K562 (cell line): ENCODE measurements around the gene SCGB2B2.

Experiments
- ATF3 ChIP-seq, 2 experiments: fragments of 450-650 bp in 1 of 2; sonication (generic) in 1 of 2; formaldehyde crosslinking in 1 of 2; IDR thresholded peaks in 1 of 2; conservative IDR thresholded peaks in 1 of 2; 2 replicates each; pipeline versions ENCODE4 v1.6.1 to v1.8.1; 2016 to 2023; ENCODE audit warnings: mild to moderate bottlenecking in 2 of 2, moderate library complexity in 2 of 2, inconsistent platforms in 1 of 2, missing genetic modification reagents in 1 of 2
- CHD2 ChIP-seq: IDR thresholded peaks from 2 replicates; pipeline ENCODE4 v1.6.1; 2011; ENCODE audit warnings: low read depth, low read length
- CREB1 ChIP-seq, 2 experiments: sonication (generic) in 1 of 2; formaldehyde crosslinking in 1 of 2; IDR thresholded peaks; 2 replicates each; pipeline versions ENCODE4 v1.6.1 to v1.8.0; 2012 to 2022; ENCODE audit warnings: inconsistent platforms in 1 of 2, mild to moderate bottlenecking in 1 of 2, missing genetic modification reagents in 1 of 2, moderate library complexity in 1 of 2
- FOXK2 ChIP-seq, 2 experiments: fragments of 450-650 bp; IDR thresholded peaks in 1 of 2; conservative IDR thresholded peaks in 1 of 2; 2 replicates each; pipeline ENCODE4 v1.6.1; 2016; ENCODE audit warnings: low read depth in 2 of 2, mild to moderate bottlenecking in 1 of 2
- GABPA ChIP-seq: fragments of 200-800 bp; sonication (Bioruptor generic); conservative IDR thresholded peaks from 2 replicates; pipeline ENCODE4 v1.6.1; 2016; ENCODE audit warnings: low read depth, missing genetic modification characterization, missing compliant biosample characterization
- HNRNPL ChIP-seq: fragments of 200-400 bp; formaldehyde crosslinking; IDR thresholded peaks from 2 replicates; pipeline ENCODE4 v1.6.1; 2017; ENCODE audit warnings: low read depth, mild to moderate bottlenecking, low read length
- POLR2AphosphoS5 ChIP-seq: IDR thresholded peaks from 2 replicates; pipeline ENCODE4 v1.6.1; 2011; ENCODE audit warnings: mild to moderate bottlenecking, low read depth, low read length, moderate library complexity; ENCODE audit not compliant: control insufficient read depth, insufficient read depth
- PRDM10 ChIP-seq: fragments of 450-650 bp; IDR thresholded peaks from 2 replicates; pipeline ENCODE4 v1.6.1; 2018; ENCODE audit not compliant: partially characterized antibody
- RBM34 ChIP-seq: fragments of 200-400 bp; formaldehyde crosslinking; IDR thresholded peaks from 2 replicates; pipeline ENCODE4 v1.6.1; 2018; ENCODE audit warnings: low read length, borderline replicate concordance; ENCODE audit not compliant: insufficient read depth
- SAP30 ChIP-seq: fragments of 200-600 bp; sonication (generic); IDR thresholded peaks from 2 replicates; pipeline ENCODE4 v1.6.1; 2012; ENCODE audit warnings: borderline replicate concordance, low read depth, mild to moderate bottlenecking, moderate library complexity, low read length, control low read depth, inconsistent platforms; ENCODE audit not compliant: insufficient read depth, poor library complexity, severe bottlenecking
- SP1 ChIP-seq: sonication (generic); formaldehyde crosslinking; IDR thresholded peaks from 2 replicates; pipeline ENCODE4 v1.8.1; 2022; ENCODE audit warnings: mild to moderate bottlenecking, missing genetic modification reagents
- ZBTB7A ChIP-seq: IDR thresholded peaks from 2 replicates; pipeline ENCODE4 v1.6.1; 2011; ENCODE audit warnings: low read depth, mild to moderate bottlenecking, low read length, moderate library complexity, borderline replicate concordance; ENCODE audit not compliant: control insufficient read depth
- TF ChIP-seq, protein P1 (sequence below), 3 experiments: IDR thresholded peaks in 2 of 3; conservative IDR thresholded peaks in 1 of 3; 2 replicates each; pipeline ENCODE4 v1.5.1; 2011 to 2012; ENCODE audit warnings: low read length in 3 of 3, mild to moderate bottlenecking in 3 of 3, control low read depth in 2 of 3, improper control_type of control experiment in 1 of 3, inconsistent platforms in 1 of 3, low read depth in 1 of 3, mixed read lengths in 1 of 3, moderate library complexity in 1 of 3; ENCODE audit not compliant: insufficient read depth in 2 of 3
- TF ChIP-seq, protein P2 (sequence below): fragments of 250-450 bp; sonication (Bioruptor Pico); IDR thresholded peaks from 2 replicates; pipeline ENCODE4 v1.5.0; 2020; ENCODE audit warnings: mild to moderate bottlenecking

DNA sequence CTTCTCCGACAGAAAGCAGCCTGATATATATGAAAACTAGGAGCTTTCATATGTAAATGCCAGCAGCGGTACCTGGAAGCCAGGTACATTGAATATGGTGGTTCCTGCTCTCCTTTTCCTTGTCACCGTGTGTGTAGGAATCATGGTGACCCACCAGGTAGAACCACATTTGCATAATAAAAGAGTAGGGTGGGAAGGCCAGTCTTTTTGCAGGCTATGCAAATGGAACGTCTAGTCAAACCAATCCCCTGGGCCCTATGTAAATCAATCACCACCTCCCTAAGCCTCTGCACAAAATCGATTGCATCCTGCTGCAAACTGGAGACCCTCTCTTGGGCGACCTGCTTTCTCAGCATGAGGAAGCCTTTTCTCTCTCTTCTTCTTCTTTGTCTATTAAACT is 34.9 kb upstream of the SCGB2B2 start:
- no peak for TF ChIP-seq ZBTB7A
- no peak for TF ChIP-seq RBM34
- TF ChIP-seq, protein P1, sequence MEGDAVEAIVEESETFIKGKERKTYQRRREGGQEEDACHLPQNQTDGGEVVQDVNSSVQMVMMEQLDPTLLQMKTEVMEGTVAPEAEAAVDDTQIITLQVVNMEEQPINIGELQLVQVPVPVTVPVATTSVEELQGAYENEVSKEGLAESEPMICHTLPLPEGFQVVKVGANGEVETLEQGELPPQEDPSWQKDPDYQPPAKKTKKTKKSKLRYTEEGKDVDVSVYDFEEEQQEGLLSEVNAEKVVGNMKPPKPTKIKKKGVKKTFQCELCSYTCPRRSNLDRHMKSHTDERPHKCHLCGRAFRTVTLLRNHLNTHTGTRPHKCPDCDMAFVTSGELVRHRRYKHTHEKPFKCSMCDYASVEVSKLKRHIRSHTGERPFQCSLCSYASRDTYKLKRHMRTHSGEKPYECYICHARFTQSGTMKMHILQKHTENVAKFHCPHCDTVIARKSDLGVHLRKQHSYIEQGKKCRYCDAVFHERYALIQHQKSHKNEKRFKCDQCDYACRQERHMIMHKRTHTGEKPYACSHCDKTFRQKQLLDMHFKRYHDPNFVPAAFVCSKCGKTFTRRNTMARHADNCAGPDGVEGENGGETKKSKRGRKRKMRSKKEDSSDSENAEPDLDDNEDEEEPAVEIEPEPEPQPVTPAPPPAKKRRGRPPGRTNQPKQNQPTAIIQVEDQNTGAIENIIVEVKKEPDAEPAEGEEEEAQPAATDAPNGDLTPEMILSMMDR (IDR thresholded peaks at IDR 0.05 in 2 of 3, conservative IDR thresholded peaks at IDR 0.05 in 1 of 3; ENCODE audit: insufficient read depth in 2 of 3, low read depth in 1 of 3, low read length in 3 of 3) = no peak
- TF ChIP-seq CHD2 = no peak
- TF ChIP-seq PRDM10 = no peak
- no peak for TF ChIP-seq GABPA (tag)
- no peak for TF ChIP-seq CREB1 (IDR thresholded peaks at IDR 0.05)
- TF ChIP-seq CREB1 (CRISPR knock-in tag; IDR thresholded peaks at IDR 0.05) = no peak
- no peak for TF ChIP-seq SAP30
- TF ChIP-seq SP1 = no peak
- TF ChIP-seq FOXK2 (conservative IDR thresholded peaks at IDR 0.05 in 1 of 2, IDR thresholded peaks at IDR 0.05 in 1 of 2; ENCODE audit: low read depth in 2 of 2) = no peak
- no peak for TF ChIP-seq HNRNPL
- TF ChIP-seq POLR2AphosphoS5 = no peak
- TF ChIP-seq, protein P2, sequence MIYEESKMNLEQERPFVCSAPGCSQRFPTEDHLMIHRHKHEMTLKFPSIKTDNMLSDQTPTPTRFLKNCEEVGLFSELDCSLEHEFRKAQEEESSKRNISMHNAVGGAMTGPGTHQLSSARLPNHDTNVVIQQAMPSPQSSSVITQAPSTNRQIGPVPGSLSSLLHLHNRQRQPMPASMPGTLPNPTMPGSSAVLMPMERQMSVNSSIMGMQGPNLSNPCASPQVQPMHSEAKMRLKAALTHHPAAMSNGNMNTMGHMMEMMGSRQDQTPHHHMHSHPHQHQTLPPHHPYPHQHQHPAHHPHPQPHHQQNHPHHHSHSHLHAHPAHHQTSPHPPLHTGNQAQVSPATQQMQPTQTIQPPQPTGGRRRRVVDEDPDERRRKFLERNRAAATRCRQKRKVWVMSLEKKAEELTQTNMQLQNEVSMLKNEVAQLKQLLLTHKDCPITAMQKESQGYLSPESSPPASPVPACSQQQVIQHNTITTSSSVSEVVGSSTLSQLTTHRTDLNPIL (CRISPR knock-in tag) = no peak
- no peak for TF ChIP-seq ATF3 (IDR thresholded peaks at IDR 0.05)
- TF ChIP-seq ATF3 (CRISPR knock-in tag; conservative IDR thresholded peaks at IDR 0.05) = no peak
